Mammary epithelial cell (primary cell): ENCODE measurements around the gene FGF14.

Experiments used
- CTCF ChIP-seq, 2 donors: IDR thresholded peaks in 1 of 2; conservative IDR thresholded peaks in 1 of 2; 2 replicates each; pipeline ENCODE4 v1.5.1; 2011 to 2012; ENCODE audit warnings: inconsistent platforms in 2 of 2, low read length in 2 of 2, mild to moderate bottlenecking in 2 of 2, control low read depth in 1 of 2, low read depth in 1 of 2; ENCODE audit not compliant: insufficient read depth in 1 of 2; ENCODE audit errors: extremely low read depth in 1 of 2
- EZH2 ChIP-seq: IDR thresholded peaks from 2 replicates; pipeline ENCODE4 v1.6.1; 2012; ENCODE audit warnings: low read length, inconsistent platforms, borderline replicate concordance

DNA sequence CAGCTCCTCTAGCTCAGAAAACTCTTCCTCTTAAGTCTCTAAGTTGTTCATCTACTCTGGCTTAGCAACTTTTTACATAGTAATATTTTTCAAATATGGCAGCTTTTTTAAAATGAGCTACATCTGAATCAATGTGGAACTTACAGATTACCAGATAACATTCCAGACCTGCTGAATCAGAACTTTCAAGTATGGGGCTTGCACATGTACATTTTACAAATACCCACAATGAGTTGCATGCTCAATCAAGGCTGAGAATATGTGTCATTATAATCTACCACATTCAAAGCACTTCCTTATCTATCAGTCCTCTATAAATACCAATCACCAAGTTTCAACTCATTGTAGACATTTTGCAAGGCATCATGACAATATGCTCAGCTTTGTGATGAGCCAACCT, 383.1 kb downstream of the FGF14 start:
- TF ChIP-seq CTCF (conservative IDR thresholded peaks at IDR 0.05 in 1 of 2, IDR thresholded peaks at IDR 0.05 in 1 of 2; ENCODE audit: extremely low read depth in 1 of 2, insufficient read depth in 1 of 2, low read depth in 1 of 2, low read length in 2 of 2) (no peak), EZH2 (no peak)
